H1 (cell line): ENCODE data around the gene KCNMA1. TPM values are rescaled to one million over a fixed set of nuclear protein-coding genes. Genes with fewer than 3 reads are reported as not detected.

Experiments
- CTCF ChIA-PET: fragments of 300-600 bp; sonication (Branson Sonifier 250); formaldehyde crosslinking; loops from one replicate; lab custom pipeline; 2021; ENCODE audit not compliant: partially characterized antibody; lab: Charles Lee
- POLR2A ChIA-PET: fragments of 300-600 bp; sonication (Branson Sonifier 250); formaldehyde crosslinking; loops from one replicate; lab custom pipeline; 2021; ENCODE audit warnings: inconsistent platforms; ENCODE audit not compliant: partially characterized antibody; lab: Charles Lee
- DNase-seq, 2 experiments: peaks; one replicate each; pipeline versions ENCODE4 v3.0.0 to v3.0.0-alpha.2; 2010 to 2022; ENCODE audit warnings: low spot score in 2 of 2, low read depth in 1 of 2, mixed read lengths in 1 of 2
- FAIRE-seq: peaks from 2 replicates; lab custom pipeline; 2011; peaks lifted over from hg19 to GRCh38; lab: Jason Lieb, UNC
- H2AFZ ChIP-seq: 2 replicates; pipeline ENCODE4 v1.8.1; 2012; ENCODE audit warnings: low read length, inconsistent platforms
- H2AK5ac ChIP-seq: 2 replicates; pipeline ENCODE4 v1.6.1; 2013; ENCODE audit warnings: low read depth, low read length
- H2BK120ac ChIP-seq: replicated peaks from 2 replicates; pipeline ENCODE3; 2013; ENCODE audit warnings: low read depth, low read length, inconsistent platforms
- H2BK12ac ChIP-seq: 2 replicates; pipeline ENCODE4 v1.6.1; 2013; ENCODE audit warnings: low read depth, low read length
- H2BK15ac ChIP-seq: 2 replicates; pipeline ENCODE4 v1.6.1; 2013; ENCODE audit warnings: low read length
- H2BK20ac ChIP-seq: 2 replicates; pipeline ENCODE4 v1.6.1; 2013; ENCODE audit warnings: low read length
- H2BK5ac ChIP-seq: 2 replicates; pipeline ENCODE4 v1.6.1; 2013; ENCODE audit warnings: low read depth, low read length
- H3K14ac ChIP-seq: 2 replicates; pipeline ENCODE4 v1.6.1; 2013; ENCODE audit warnings: inconsistent platforms; ENCODE audit not compliant: insufficient read length
- H3K18ac ChIP-seq: 2 replicates; pipeline ENCODE4 v1.6.1; 2013; ENCODE audit warnings: low read length; ENCODE audit errors: extremely low read depth
- H3K23ac ChIP-seq: 2 replicates; pipeline ENCODE4 v1.6.1; 2013; ENCODE audit warnings: inconsistent platforms; ENCODE audit not compliant: insufficient read length
- H3K23me2 ChIP-seq: 2 replicates; pipeline ENCODE4 v1.6.1; 2013; ENCODE audit warnings: low read depth, low read length
- H3K27ac ChIP-seq: 2 replicates; pipeline ENCODE4 v1.6.1; 2011; ENCODE audit warnings: low read depth, low read length, inconsistent platforms
- H3K27me3 ChIP-seq, 4 experiments: replicated peaks in 1 of 4; 1 replicate in 1 of 4; 2 replicates in 3 of 4; pipeline versions ENCODE4 v1.6.1 to v1.8.1; 2011 to 2013; ENCODE audit warnings: low read length in 3 of 4, mild to moderate bottlenecking in 3 of 4, inconsistent platforms in 2 of 4, mixed read lengths in 2 of 4, moderate library complexity in 1 of 4; ENCODE audit not compliant: control insufficient read depth in 3 of 4, insufficient read depth in 3 of 4; ENCODE audit errors: extremely low read depth in 1 of 4
- H3K36me3 ChIP-seq, 4 experiments: 2 replicates each; pipeline versions ENCODE4 v1.6.1 to v1.8.1; 2011 to 2013; ENCODE audit warnings: mild to moderate bottlenecking in 4 of 4, low read length in 3 of 4, moderate library complexity in 2 of 4, control low read depth in 1 of 4, inconsistent platforms in 1 of 4; ENCODE audit not compliant: insufficient read depth in 4 of 4, control insufficient read depth in 2 of 4
- H3K4ac ChIP-seq: replicated peaks from 2 replicates; pipeline ENCODE3; 2013; ENCODE audit warnings: low read length, low read depth, mixed read lengths, inconsistent platforms; ENCODE audit not compliant: insufficient read length
- H3K4me1 ChIP-seq, 4 experiments: replicated peaks in 1 of 4; 1 replicate in 1 of 4; 2 replicates in 3 of 4; pipeline versions ENCODE4 v1.6.1 to v1.8.1; 2011 to 2013; ENCODE audit warnings: low read length in 3 of 4, inconsistent platforms in 2 of 4, mixed read lengths in 1 of 4; ENCODE audit not compliant: insufficient read depth in 4 of 4, control insufficient read depth in 3 of 4
- H3K4me2 ChIP-seq, 2 experiments: 2 replicates each; pipeline versions ENCODE4 v1.6.1 to v1.8.1; 2011 to 2013; ENCODE audit warnings: low read depth in 2 of 2, low read length in 2 of 2, control low read depth in 1 of 2, inconsistent platforms in 1 of 2, mild to moderate bottlenecking in 1 of 2; ENCODE audit not compliant: insufficient read depth in 1 of 2
- H3K4me3 ChIP-seq, 4 experiments: fragments of 200-600, 300-600 bp in 1 of 4; sonication (generic), shearing (Covaris generic), sonication (Bioruptor Twin) in 1 of 4; 2 replicates each; pipeline versions ENCODE4 v1.5.1 to v1.8.1; 2011 to 2016; ENCODE audit warnings: low read length in 4 of 4, low read depth in 3 of 4, control low read depth in 2 of 4, inconsistent platforms in 2 of 4, mild to moderate bottlenecking in 2 of 4, mixed read lengths in 1 of 4, moderate library complexity in 1 of 4; ENCODE audit not compliant: insufficient read depth in 2 of 4; ENCODE audit errors: extremely low read depth in 1 of 4
- H3K56ac ChIP-seq: replicated peaks from 2 replicates; pipeline ENCODE3; 2013; ENCODE audit warnings: low read depth, mild to moderate bottlenecking, mixed read lengths, low read length, inconsistent platforms; ENCODE audit not compliant: insufficient read length
- H3K79me1 ChIP-seq: 2 replicates; pipeline ENCODE4 v1.6.1; 2013; ENCODE audit warnings: low read depth, low read length, control low read depth
- H3K79me2 ChIP-seq, 2 experiments: 2 replicates each; pipeline versions ENCODE4 v1.6.1 to v1.8.1; 2012 to 2013; ENCODE audit warnings: low read length in 2 of 2, mild to moderate bottlenecking in 2 of 2, inconsistent platforms in 1 of 2; ENCODE audit not compliant: insufficient read depth in 2 of 2, control insufficient read depth in 1 of 2
- H3K9ac ChIP-seq, 4 experiments: replicated peaks in 1 of 4; 1 replicate in 1 of 4; 2 replicates in 3 of 4; pipeline versions ENCODE4 v1.6.1 to v1.8.1; 2011 to 2013; ENCODE audit warnings: low read depth in 3 of 4, low read length in 3 of 4, control low read depth in 2 of 4, mild to moderate bottlenecking in 2 of 4, moderate library complexity in 2 of 4, inconsistent platforms in 1 of 4; ENCODE audit errors: extremely low read depth in 1 of 4
- H3K9me3 ChIP-seq, 2 experiments: 2 replicates each; pipeline versions ENCODE4 v1.6.1 to v1.8.1; 2012 to 2013; ENCODE audit warnings: mild to moderate bottlenecking in 2 of 2, moderate library complexity in 2 of 2, control low read depth in 1 of 2, inconsistent platforms in 1 of 2, low read depth in 1 of 2, low read length in 1 of 2, mixed read lengths in 1 of 2; ENCODE audit not compliant: insufficient read depth in 2 of 2
- H4K20me1 ChIP-seq, 2 experiments: replicated peaks in 1 of 2; 2 replicates each; pipeline versions ENCODE3 to v1.8.1; 2011 to 2013; ENCODE audit warnings: inconsistent platforms in 2 of 2, low read length in 2 of 2, mild to moderate bottlenecking in 1 of 2; ENCODE audit not compliant: insufficient read depth in 2 of 2, control insufficient read depth in 1 of 2
- H4K5ac ChIP-seq: 2 replicates; pipeline ENCODE4 v1.6.1; 2013; ENCODE audit warnings: low read length, low read depth, mixed read lengths, inconsistent platforms; ENCODE audit not compliant: insufficient read length
- H4K8ac ChIP-seq: 2 replicates; pipeline ENCODE4 v1.8.0; 2013; ENCODE audit warnings: mild to moderate bottlenecking, moderate library complexity, low read length, inconsistent platforms; ENCODE audit not compliant: insufficient read depth; ENCODE audit errors: extremely low read depth
- H4K91ac ChIP-seq: replicated peaks from 2 replicates; pipeline ENCODE3; 2013; ENCODE audit warnings: low read length, mixed read lengths, inconsistent platforms; ENCODE audit not compliant: insufficient read length
- ASH2L ChIP-seq: fragments of 200-600, 300-600 bp; sonication (generic); IDR thresholded peaks from one replicate; pipeline ENCODE4 v1.7.1; 2017; ENCODE audit warnings: low read length
- CBX5 ChIP-seq: fragments of 300-800, 300-1000 bp; sonication (generic); IDR thresholded peaks from 2 replicates; pipeline ENCODE4 v1.7.1; 2016; ENCODE audit warnings: antibody characterized with exemption, low read length, low read depth
- E2F6 ChIP-seq: IDR thresholded peaks from 2 replicates; pipeline ENCODE4 v1.6.1; 2012; ENCODE audit warnings: inconsistent platforms
- EGR1 ChIP-seq: IDR thresholded peaks from 2 replicates; pipeline ENCODE4 v1.6.1; 2011; ENCODE audit warnings: low read depth, low read length, borderline replicate concordance
- POLR2AphosphoS5 ChIP-seq: IDR thresholded peaks from 2 replicates; pipeline ENCODE4 v1.6.1; 2011; ENCODE audit warnings: low read depth, low read length
- RAD21 ChIP-seq, 2 experiments: IDR thresholded peaks in 1 of 2; conservative IDR thresholded peaks in 1 of 2; 2 replicates each; pipeline ENCODE4 v1.6.1; 2011; ENCODE audit warnings: low read depth in 2 of 2, low read length in 2 of 2, improper control_type of control experiment in 1 of 2, inconsistent platforms in 1 of 2, mild to moderate bottlenecking in 1 of 2, moderate library complexity in 1 of 2
- RNF2 ChIP-seq: fragments of 200-900, 300-1000 bp; sonication (generic); IDR thresholded peaks from 2 replicates; pipeline ENCODE4 v1.7.1; 2016; ENCODE audit warnings: borderline replicate concordance, low read depth, mild to moderate bottlenecking, antibody characterized with exemption, low read length; ENCODE audit not compliant: poor library complexity, severe bottlenecking; ENCODE audit errors: missing control alignments
- SIX5 ChIP-seq: IDR thresholded peaks from 2 replicates; pipeline ENCODE4 v1.6.1; 2011; ENCODE audit warnings: mild to moderate bottlenecking, low read depth, low read length
- SP2 ChIP-seq: IDR thresholded peaks from 2 replicates; pipeline ENCODE4 v1.6.1; 2012; ENCODE audit warnings: mild to moderate bottlenecking, low read length, inconsistent platforms
- TCF12 ChIP-seq: IDR thresholded peaks from 2 replicates; pipeline ENCODE4 v1.6.1; 2011; ENCODE audit warnings: low read depth, mild to moderate bottlenecking, low read length
- TEAD4 ChIP-seq: IDR thresholded peaks from 2 replicates; pipeline ENCODE4 v1.6.1; 2012; ENCODE audit warnings: low read depth, low read length, inconsistent platforms, mixed read lengths
- YY1 ChIP-seq: IDR thresholded peaks from 2 replicates; pipeline ENCODE4 v1.6.1; 2011; ENCODE audit warnings: low read depth, mild to moderate bottlenecking, low read length
- WGBS, 2 experiments: shearing (Covaris generic) in 1 of 2; methylation state at CpG; one replicate each; pipeline versions ENCODE4 v1.1.6 to v1.1.7; 2013 to 2015; ENCODE audit warnings: low lambda C conversion rate in 2 of 2, mixed read lengths in 2 of 2, inconsistent platforms in 1 of 2, low coverage in 1 of 2, missing lambda C conversion rate in 1 of 2; ENCODE audit not compliant: insufficient replicate concordance in 2 of 2, insufficient coverage in 1 of 2, insufficient read length in 1 of 2; ENCODE audit errors: extremely low coverage in 1 of 2, missing lambda C conversion rate in 1 of 2; 5-methylcytosine and 5-hydroxymethylcytosine counted together
- polyA plus RNA-seq, 7 experiments: library from polyadenylated mRNA; depleted of rRNA in 3 of 7; stranded (reverse) in 5 of 7; unstranded in 2 of 7; fragments of >200 nt in 5 of 7; fragments of 200-250 nt in 2 of 7; gene quantifications; 1 replicate in 5 of 7; 2 replicates in 1 of 7; 4 replicates in 1 of 7; pipeline versions ENCODE4 v1.2.1 to v1.2.3, GENCODE V29; 2011 to 2013; ENCODE audit warnings: missing spikeins in 2 of 7, mixed read lengths in 2 of 7
- total RNA-seq: library from RNA; stranded (reverse); fragmentation: NEBNext Ultra II Directional; extraction: Animal tissue kit (Norgen Biotek cat#: 25700); gene quantifications from 2 replicates; pipeline ENCODE4 v1.2.1, GENCODE V29; 2021

The KCNMA1 gene
- total and polyA plus RNA-seq, 2 of the 8 experiments (the other 6 are each of a cell fraction or from before 2014, with no cell fraction given): 10.2 to 11.1 TPM

- Histone ChIP-seq H2BK20ac (no peak overlapping the region), H4K8ac (no peak overlapping the region), H3K79me2 (no peaks in the 10 kb centered on the region), H3K27me3 (no peaks in the 10 kb centered on the region), H3K4ac (no peak overlapping the region), H3K23me2 (no peaks in the 10 kb centered on the region), H2BK12ac (peak overlapping the region; percentile 30; the same call in 1 of the 2 replicates), H4K20me1 (no peaks in the 10 kb centered on the region), H3K4me1 (peaks cover 7 to 18% (median 13%) of the 10 kb centered on the region in 4 experiments), H3K9ac (no peak overlapping the region), H2AFZ (no peak overlapping the region), H3K18ac (no peak overlapping the region; the same call in 1 of the 2 replicates), H2BK120ac (peak overlapping the region; percentile 0), H3K4me2 (peak overlapping the region; percentile 0 to 23; a peak in 2 of 4 replicates), H2BK15ac (no peak overlapping the region), H3K23ac (no peak overlapping the region), H4K91ac (no peak overlapping the region), H3K27ac (no peak overlapping the region), H3K9me3 (no peaks in the 10 kb centered on the region), H3K14ac (no peak overlapping the region), H4K5ac (no peak overlapping the region), H3K4me3 (no peak overlapping the region), H3K79me1 (no peaks in the 10 kb centered on the region), H3K36me3 (no peaks in the 10 kb centered on the region), H3K56ac (no peak overlapping the region), H2AK5ac (no peak overlapping the region), H2BK5ac (peak overlapping the region; percentile 6; the same call in 1 of the 2 replicates)
- ChIA-PET CTCF (interaction anchor here (0.6 to 5.2 kb wide), 18 partner anchors 9 to 1847 kb away, joined by 3 to 25 read pairs (median 4); no protein-coding TSS in a partner anchor), POLR2A (interaction anchor here (0.6 kb wide), 1 partner anchor 18 kb away, joined by 3 read pairs; no protein-coding TSS in a partner anchor)
- FAIRE-seq (peak; percentile 96), DNase-seq (peak; percentile 46 to 79)
- WGBS, 2 experiments: 42% methylated on average over 7 of the region's 7 CpGs; no CpG with 5 or more reads in 1 of the 2 experiments
- TF ChIP-seq TEAD4: 0 out of 2 replicates have a peak, but pooled peaks have one; percentile 14
- no peak for TF ChIP-seq EGR1
- peak; percentile 28 to 46; a peak in 3 of 4 replicates for TF ChIP-seq RAD21 (IDR thresholded peaks at IDR 0.05 in 1 of 2, conservative IDR thresholded peaks at IDR 0.05 in 1 of 2; ENCODE audit: low read depth in 2 of 2, low read length in 2 of 2)
- TF ChIP-seq RNF2: no peak
- TF ChIP-seq TCF12: no peak
- TF ChIP-seq POLR2AphosphoS5: no peak
- no peak for TF ChIP-seq CBX5
- TF ChIP-seq YY1: peak; percentile 84
- no peak for TF ChIP-seq SIX5
- TF ChIP-seq ASH2L: no peak
- TF ChIP-seq E2F6: no peak
- no peak for TF ChIP-seq SP2
Observed at GRCh38 chr10:77082601-77083252, 554.9 kb downstream of the KCNMA1 start.
